ENCODE results near the gene PLA2G7.
"Not testable (repeated sequence)": the region's sequence is repeated elsewhere in the genome, so short reads cannot be mapped to it uniquely, and the experiment has no call there.

The PLA2G7 gene

DNA sequence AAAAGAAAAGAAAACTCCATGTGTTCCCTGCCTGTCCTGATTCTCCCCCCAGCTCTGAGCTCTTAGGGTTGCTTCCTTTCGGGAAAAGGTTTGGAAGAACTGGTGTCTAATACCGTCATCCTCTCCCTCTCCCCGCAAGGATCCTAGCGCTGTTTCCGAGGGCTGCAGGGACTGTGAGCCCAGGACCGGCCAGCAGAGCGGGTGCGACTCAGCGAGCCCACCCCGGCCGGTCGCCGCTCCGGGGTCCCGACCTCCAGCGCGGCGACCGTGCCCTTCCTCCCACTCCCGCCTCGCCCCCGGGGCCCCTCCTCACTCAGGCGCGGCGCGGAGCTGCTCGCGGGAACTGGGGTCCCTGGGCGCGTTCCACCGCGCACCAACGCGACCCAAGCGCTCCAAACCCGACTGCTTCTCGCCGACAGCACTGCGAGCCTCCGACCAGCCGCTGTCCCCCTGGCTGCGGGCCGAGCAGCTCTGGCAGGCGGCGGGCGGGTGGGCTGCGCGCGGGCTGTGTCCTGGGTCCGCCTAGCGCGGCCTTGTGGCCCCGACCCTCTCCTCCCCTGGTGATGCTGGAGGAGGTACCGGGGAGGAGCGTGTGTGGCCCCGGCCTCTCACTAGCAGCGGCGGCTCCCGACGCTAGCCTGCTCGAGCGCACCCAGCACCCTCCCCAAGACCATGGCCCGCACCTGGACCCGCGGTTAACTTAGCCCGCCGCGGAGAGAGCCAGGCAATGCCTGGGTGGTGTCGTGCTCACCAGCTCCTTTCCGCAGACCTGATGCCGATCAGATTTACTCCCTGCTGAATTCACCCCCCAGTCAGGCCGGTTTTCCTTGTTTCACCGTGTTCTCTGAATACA, at the start of gene PLA2G7:
PLA2G7 (minus strand) TSS at position 509 of the 853 bp plus-strand sequence. CDS start 12,484 bp downstream, outside the sequence.
- DNase-seq: no peak

- no peak for DNase-seq
Measured at GRCh38 chr6:46784535-46784934, 49.4 kb upstream of the PLA2G7 start.

- no peak for DNase-seq
Measured at GRCh38 chr6:46781478-46782378, 46.6 kb upstream of the PLA2G7 start.

- DNase-seq: no peak
Measured at GRCh38 chr6:46777476-46778346, 42.5 kb upstream of the PLA2G7 start.

- DNase-seq: no peak
Measured at GRCh38 chr6:46776070-46776712, 41.0 kb upstream of the PLA2G7 start.

- DNase-seq: not testable (repeated sequence)
Measured at GRCh38 chr6:46774736-46775135, 39.6 kb upstream of the PLA2G7 start.

DNA sequence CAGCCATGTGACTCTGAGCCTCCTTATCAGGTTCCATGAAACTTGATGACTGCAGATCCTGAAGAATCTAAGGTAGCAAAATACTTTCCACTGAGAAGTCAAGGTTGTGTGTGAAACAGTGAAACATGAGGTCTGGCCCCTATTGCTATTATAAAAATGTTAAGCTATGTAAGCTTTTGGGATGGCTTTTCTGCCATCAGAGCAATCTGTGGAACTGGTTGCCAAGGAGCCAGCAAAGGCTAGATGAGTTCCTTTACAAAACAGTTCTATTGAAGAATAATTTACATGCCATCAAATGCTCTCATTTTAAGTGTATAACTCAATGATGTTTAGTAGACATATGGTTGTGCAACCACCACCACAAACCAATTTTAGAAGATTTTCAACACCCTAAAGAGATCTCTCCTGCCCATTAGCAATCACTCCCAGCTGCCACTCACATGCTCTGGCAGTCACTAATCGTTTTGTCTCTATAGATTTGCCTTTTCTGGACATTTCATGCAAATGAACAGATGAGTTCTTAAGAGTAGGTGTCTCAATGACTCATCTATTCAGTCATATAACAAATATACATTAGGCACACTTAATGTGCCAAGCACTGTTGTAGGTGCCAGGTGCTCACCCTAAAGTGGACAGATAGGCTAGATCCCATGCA, 38.2 kb upstream of the PLA2G7 start:
- no peak for DNase-seq

GRCh38 chr6:46772762-46773161, 37.6 kb upstream of the PLA2G7 start:
- no peak for DNase-seq

DNA sequence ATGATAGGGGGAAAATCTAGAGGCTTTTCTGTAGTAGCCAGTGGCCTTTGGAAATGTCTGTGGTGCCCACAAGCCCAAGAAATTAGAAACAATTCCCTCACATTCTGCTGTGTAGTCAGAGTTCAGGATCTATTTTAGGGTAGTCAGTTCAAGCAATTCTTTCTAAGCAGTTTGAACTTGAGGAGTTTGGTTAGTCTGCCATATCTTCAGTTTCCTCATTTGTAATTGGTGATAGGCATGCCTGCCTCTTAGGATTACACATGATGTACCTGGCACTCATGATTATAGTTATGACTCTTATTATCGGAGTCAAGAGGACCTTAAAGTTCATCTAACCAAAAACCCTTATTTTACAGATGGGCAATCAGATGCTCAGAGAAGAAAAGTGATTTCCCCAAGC, 36.8 kb upstream of the PLA2G7 start:
- no peak for DNase-seq

GRCh38 chr6:46764961-46765360, 29.8 kb upstream of the PLA2G7 start:
- DNase-seq: no peak

DNA sequence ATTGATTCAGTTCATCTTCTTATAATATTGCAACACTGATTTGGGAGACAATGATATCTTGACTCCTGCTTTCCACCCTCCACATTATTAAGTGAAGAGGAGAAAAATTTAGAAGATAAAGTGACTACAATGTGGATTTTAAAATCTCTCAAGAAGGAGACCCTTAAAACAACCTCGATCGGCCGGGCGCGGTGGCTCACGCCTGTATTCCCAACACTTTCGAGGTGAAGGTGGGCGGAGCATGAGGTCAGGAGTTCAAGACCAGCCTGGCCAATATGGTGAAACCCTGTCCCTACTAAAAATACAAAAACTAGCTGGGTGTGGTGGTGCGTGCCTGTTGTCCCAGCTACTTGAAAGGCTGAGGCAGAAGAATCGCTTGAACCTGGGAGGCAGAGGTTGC, 29.1 kb upstream of the PLA2G7 start:
- not testable (repeated sequence) for DNase-seq

DNA sequence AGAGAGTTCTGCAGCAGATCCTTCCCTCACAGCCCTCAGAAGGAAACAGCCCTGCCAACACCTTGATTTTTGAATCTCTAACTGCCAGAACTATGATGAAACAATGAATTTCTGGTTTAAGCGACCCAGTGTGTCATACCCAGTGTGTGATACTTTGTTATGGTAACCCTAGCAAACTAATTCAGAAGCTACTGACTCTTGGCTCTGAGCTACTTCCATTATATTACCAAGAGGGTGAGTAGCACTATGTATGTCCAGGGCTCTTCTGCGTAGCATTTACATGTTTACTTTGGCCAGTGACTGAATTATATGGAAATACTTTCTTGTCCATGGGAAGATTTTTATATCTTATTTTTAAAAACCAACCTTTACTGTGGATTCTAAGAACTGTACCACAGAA, 28.3 kb upstream of the PLA2G7 start:
- DNase-seq: no peak

- no peak for DNase-seq
Measured at GRCh38 chr6:46760925-46761324, 25.8 kb upstream of the PLA2G7 start.

- no peak for DNase-seq
Measured at GRCh38 chr6:46758960-46759753, 24.0 kb upstream of the PLA2G7 start.

- no peak for DNase-seq
Measured at GRCh38 chr6:46757214-46757596, 22.0 kb upstream of the PLA2G7 start.

- no peak for DNase-seq
Measured at GRCh38 chr6:46756469-46757213, 21.5 kb upstream of the PLA2G7 start.

- no peak for DNase-seq
Measured at GRCh38 chr6:46755865-46756264, 20.7 kb upstream of the PLA2G7 start.

DNA sequence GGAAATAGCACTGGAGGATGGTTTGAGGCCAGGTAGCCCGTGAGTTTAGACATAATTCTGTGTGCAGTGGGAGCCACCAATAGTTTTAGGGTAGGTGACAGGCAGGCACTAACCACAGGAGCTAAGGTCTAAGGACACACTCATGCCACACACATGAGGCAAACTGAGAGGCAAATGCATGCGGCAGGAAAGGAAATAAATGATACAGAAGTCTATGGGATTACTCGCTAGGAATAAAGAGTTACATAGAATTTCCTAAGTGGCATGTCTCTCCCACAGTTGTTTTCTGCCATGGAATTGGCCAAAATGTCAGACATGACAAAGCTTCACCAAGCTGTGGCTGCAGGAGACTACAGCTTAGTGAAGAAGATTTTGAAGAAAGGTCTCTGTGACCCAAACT, 16.5 kb upstream of the PLA2G7 start:
- DNase-seq: no peak

DNA sequence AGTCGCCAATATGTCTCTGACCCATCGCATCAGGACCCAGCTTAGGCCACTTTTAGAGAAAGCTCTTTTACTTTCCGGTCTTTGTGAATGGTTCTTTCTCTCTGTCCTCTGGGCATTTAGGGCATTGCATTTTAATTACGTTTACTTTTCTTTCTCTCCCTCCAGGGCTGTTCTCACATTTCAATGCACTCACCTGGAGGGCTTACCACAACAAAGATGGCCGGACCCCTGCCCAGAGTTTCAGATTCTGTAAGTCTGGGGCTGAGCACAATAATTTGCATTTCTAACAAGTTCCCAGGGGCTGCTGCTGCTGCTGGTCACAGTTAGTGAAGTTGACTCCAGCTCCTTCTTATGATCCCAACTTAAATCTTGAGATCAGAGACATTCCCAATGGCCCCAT, 14.6 kb upstream of the PLA2G7 start:
- no peak for DNase-seq

DNA sequence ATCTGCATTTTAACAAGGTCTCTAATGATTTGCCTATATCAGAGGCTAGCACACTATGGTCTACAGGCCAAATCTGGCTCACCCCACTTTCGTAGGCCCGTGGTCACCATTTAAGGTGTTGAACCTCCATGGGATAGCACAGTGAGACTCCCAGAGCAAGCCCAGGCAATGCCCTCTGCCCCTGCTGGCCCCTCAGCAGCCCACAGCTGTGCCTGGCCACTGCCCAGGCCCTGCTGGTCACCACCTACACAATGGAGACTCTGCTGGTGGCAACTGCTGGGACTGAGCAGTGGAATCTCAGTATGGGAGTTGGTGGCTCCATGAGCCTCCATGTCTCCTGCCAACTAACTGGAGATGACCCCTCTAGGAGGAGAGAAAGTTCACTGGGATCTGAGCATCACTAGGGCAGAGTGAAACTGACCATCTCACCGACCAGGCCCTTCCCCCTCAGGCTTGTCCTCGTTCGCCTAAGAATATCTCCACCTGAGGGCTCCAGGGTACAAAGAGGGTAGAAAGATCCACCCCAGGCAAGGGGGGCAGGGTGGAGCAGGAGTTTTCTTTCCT, 13.8 kb upstream of the PLA2G7 start:
- DNase-seq: no peak

Data from activated effector memory CD4-positive, alpha-beta T cell treated with anti-CD3 and anti-CD28 coated beads, Interleukin-2, amount 50 U/mL, for 16 hours (primary cell).